Hepatocyte (in vitro differentiated cells): ENCODE measurements around the gene P4HB.

Source experiments
- EZH2 ChIP-seq: fragments of 200-600 bp; sonication (generic); IDR thresholded peaks from 2 replicates; pipeline ENCODE4 v1.6.1; 2016; ENCODE audit warnings: antibody characterized with exemption, mild to moderate bottlenecking, borderline replicate concordance
- EZH2phosphoT487 ChIP-seq: fragments of 200-600 bp; sonication (generic); IDR thresholded peaks from one replicate; pipeline ENCODE4 v1.6.1; 2018; ENCODE audit warnings: antibody characterized with exemption, mild to moderate bottlenecking, low read depth, moderate library complexity; ENCODE audit not compliant: unreplicated experiment, severe bottlenecking
- TF ChIP-seq, protein P1 (sequence below): fragments of 200-600 bp; sonication (generic); IDR thresholded peaks from 2 replicates; pipeline ENCODE4 v1.5.1; 2016; ENCODE audit warnings: antibody characterized with exemption, mild to moderate bottlenecking; ENCODE audit not compliant: poor library complexity

GRCh38 chr17:81903896-81904599, 43.7 kb upstream of the P4HB start:
- TF ChIP-seq, protein P1, sequence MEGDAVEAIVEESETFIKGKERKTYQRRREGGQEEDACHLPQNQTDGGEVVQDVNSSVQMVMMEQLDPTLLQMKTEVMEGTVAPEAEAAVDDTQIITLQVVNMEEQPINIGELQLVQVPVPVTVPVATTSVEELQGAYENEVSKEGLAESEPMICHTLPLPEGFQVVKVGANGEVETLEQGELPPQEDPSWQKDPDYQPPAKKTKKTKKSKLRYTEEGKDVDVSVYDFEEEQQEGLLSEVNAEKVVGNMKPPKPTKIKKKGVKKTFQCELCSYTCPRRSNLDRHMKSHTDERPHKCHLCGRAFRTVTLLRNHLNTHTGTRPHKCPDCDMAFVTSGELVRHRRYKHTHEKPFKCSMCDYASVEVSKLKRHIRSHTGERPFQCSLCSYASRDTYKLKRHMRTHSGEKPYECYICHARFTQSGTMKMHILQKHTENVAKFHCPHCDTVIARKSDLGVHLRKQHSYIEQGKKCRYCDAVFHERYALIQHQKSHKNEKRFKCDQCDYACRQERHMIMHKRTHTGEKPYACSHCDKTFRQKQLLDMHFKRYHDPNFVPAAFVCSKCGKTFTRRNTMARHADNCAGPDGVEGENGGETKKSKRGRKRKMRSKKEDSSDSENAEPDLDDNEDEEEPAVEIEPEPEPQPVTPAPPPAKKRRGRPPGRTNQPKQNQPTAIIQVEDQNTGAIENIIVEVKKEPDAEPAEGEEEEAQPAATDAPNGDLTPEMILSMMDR = no peak
- no peak for TF ChIP-seq EZH2phosphoT487
- no peak for TF ChIP-seq EZH2
